Ovary (tissue), 3 donors: ENCODE measurements around the gene GGTLC1.

Experiments used
- POLR2A ChIP-seq: fragments of 450-650 bp; IDR thresholded peaks from one replicate; pipeline ENCODE4 v1.6.1; 2017; ENCODE audit warnings: antibody characterized with exemption, mild to moderate bottlenecking, moderate library complexity
- TF ChIP-seq, protein P1 (sequence below), 3 donors: fragments of 450-650 bp in 2 of 3; fragments of 200-600 bp in 1 of 3; IDR thresholded peaks; one replicate each; pipeline versions ENCODE4 v1.5.1 to v1.8.0; 2016 to 2022; ENCODE audit warnings: antibody characterized with exemption in 3 of 3, mild to moderate bottlenecking in 1 of 3
- donor health status: DM: no; HTN: no; CAD: no.

- TF ChIP-seq, protein P1, sequence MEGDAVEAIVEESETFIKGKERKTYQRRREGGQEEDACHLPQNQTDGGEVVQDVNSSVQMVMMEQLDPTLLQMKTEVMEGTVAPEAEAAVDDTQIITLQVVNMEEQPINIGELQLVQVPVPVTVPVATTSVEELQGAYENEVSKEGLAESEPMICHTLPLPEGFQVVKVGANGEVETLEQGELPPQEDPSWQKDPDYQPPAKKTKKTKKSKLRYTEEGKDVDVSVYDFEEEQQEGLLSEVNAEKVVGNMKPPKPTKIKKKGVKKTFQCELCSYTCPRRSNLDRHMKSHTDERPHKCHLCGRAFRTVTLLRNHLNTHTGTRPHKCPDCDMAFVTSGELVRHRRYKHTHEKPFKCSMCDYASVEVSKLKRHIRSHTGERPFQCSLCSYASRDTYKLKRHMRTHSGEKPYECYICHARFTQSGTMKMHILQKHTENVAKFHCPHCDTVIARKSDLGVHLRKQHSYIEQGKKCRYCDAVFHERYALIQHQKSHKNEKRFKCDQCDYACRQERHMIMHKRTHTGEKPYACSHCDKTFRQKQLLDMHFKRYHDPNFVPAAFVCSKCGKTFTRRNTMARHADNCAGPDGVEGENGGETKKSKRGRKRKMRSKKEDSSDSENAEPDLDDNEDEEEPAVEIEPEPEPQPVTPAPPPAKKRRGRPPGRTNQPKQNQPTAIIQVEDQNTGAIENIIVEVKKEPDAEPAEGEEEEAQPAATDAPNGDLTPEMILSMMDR (IDR thresholded peaks at IDR 0.05): no peak
- TF ChIP-seq POLR2A: no peak
Measured at GRCh38 chr20:24027229-24027628, 38.6 kb upstream of the GGTLC1 start.
